GM15510 (cell line): Measurements from ENCODE around the gene GAK.

ENCODE experiments used
- POLR2A ChIP-seq: IDR thresholded peaks from 3 replicates; pipeline ENCODE4 v1.6.1; 2011; ENCODE audit warnings: borderline replicate concordance; ENCODE audit not compliant: insufficient read length; ENCODE audit errors: extremely low read depth

The GAK gene

DNA sequence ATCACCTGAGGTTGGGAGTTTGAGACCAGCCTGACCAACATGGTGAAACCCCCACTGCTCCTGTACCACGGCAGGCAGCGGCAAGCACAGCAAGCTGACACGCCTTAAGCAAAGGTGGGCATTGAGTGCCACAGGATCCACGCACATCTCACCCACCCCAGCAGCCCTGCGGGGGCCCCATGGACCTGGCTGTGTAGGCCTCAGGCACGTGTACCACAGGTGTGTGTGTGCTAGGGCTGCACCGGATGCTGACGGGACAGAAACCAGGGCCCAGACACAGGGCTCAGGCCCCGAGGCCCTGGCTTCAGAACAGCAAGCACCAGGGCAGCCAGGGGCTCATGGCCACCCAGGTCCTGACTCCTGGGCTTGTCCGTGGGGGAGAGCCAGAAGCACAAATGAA, 46.8 kb downstream of the GAK start:
- no peak for TF ChIP-seq POLR2A

DNA sequence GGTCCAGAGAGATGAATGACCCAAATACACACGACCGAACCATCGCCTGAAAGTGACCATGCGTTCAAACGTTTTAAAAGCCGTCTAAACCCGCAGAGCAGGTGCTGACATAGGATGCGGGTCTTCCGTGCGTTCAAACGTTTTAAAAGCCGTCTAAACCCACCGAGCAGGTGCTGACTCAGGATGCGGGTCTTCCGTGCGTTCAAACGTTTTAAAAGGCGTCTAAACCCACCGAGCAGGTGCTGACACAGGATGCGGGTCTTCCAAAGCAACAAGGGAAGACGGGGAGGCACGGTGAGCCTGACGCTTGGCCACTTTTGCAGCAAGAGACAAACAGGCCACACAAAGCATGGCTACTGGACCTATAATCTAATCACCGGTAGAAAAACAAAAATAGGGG, 47.2 kb downstream of the GAK start:
- TF ChIP-seq POLR2A: no peak

DNA sequence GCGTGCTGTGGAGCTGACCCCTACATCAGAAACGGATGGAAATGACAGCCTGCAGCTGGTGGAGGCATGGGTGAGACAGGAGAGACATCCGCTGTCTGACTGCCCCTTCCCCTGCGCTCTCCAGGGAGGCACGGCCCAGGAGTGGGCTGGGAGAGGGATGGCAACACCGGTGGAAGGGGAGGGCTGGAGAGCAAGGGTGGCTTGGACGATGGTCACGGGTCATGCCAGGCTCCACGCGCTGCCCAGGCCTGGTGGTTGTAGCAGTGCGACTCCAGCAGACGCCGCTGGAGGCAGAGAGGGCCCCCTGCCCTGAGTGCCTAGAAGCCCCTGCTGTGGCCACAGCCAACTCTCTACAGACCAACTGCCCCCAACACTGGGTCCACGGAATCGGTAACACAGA, 47.9 kb downstream of the GAK start:
- TF ChIP-seq POLR2A: no peak

DNA sequence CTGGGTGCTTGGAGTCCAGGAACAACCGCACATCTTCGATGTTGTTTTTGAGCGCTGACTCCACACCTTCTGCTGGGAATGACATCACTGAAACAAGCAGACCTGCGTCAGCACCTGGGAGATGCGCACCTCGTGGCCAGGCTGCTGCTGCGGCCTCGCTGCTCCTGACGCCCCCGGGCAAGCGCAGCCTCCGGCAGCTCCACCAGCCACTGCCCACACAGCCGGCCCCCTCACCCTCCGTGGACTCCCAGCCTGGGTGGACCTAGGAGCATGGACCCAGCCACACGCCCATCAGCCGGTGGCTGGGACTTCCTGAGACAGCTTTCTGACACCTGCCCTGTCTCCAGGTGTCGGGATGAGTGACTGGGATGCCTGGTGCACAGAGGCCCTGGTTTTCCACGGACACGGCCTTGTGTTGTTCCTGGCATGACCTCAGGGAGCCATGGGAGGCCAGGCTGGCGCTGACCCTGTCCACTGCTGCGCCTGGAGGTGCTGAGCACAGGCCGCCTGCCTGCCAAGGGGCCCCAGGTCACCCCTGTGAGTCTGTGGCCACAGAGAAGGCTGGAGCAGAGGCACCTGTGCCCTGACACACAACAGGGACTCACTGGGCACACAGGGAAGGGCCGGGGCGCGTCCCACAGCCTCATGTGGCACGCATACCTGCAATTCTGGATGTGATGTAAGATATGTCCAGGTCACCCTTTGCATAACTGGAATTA, 48.6 kb downstream of the GAK start:
- TF ChIP-seq POLR2A: no peak

DNA sequence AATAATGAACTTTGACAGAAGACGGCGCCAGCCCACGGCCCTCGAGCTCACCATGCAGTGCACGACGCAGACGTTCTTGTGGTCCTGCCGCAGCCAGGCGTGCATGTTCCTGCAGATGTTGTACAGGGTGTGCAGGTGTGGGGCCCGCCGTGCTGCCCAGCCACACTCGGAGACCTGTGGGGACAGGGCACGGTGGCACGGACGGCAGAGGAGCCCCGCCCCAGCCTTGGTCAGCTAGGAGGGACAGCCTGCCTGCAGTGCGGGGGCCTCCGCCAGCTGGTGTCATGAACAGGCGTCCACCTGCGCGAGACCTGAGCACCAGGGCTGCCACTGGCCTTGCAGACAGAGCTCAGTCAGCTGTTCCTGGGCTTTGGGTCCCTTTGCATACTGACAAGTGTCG, 49.5 kb downstream of the GAK start:
- TF ChIP-seq POLR2A: no peak

DNA sequence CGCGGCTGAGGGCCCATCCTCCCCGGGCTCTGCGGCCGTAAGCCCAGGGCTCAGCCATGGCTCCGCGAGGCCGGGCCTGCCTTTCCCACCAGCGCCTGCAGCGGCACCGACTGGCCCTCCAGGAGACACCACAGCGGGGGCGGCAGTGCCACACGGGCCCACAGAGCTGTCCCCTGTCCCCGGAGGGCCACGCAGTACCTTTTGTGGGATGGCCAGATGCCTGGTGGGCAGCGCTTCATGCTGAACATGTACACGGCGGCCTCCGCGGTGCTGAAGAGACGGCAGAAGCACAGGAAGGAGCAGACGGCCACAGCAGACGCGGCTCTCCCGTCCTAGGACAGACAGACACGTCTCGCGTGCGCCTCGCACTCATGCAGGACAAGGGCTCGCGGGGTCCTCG, 50.4 kb downstream of the GAK start:
- no peak for TF ChIP-seq POLR2A

DNA sequence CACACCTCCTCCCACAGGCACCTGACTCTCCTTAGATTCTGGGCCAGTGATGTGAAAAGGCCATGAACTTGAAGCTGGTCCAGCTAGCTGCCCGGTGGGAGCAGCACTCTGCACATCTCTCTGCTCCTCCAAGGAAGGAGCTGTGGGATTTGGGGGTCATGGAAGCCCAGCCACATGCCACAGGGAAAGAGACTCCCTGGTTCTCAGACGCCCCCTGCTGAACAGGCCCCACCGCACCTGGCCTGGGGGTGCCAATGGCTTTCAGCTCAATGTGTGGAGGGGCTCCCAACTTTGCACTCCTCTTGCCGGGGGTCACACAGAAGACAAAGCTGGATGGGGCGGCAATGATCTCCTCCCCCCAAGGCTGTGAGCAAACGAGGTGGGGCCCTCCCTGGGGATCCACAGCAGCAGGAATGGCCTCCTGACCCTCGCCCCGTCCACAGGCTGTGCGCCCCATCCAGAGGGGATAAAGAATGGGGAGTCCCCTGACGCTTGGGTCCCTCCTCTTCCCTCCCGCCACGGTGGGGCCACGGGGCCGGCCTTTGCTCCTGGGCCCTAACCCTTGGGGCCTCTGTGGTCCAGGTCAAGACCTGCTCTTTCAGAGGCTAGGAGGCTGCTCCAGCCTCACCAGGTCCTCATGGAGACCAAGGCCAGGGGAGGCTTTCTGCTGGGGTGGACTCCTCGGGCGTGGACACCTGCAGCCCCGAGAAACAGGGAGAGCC, 51.3 kb downstream of the GAK start:
- no peak for TF ChIP-seq POLR2A

DNA sequence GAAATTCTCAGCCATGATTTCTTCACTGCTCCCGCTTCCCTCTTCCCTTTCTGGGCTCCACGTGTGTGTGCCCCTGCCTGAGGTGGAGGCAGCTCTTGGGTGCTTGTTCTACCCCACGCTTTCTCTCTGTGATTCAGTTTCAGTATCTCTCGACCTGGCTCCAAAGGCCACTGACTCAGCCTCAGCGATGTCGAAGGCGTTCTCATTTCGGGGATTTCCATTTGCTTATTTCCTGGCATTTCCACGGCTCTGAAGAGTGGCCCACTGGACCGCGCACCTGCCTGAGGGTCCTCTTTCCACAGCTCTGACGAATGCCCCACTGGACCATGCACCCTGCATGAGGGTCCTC, 52.4 kb downstream of the GAK start:
- no peak for TF ChIP-seq POLR2A

DNA sequence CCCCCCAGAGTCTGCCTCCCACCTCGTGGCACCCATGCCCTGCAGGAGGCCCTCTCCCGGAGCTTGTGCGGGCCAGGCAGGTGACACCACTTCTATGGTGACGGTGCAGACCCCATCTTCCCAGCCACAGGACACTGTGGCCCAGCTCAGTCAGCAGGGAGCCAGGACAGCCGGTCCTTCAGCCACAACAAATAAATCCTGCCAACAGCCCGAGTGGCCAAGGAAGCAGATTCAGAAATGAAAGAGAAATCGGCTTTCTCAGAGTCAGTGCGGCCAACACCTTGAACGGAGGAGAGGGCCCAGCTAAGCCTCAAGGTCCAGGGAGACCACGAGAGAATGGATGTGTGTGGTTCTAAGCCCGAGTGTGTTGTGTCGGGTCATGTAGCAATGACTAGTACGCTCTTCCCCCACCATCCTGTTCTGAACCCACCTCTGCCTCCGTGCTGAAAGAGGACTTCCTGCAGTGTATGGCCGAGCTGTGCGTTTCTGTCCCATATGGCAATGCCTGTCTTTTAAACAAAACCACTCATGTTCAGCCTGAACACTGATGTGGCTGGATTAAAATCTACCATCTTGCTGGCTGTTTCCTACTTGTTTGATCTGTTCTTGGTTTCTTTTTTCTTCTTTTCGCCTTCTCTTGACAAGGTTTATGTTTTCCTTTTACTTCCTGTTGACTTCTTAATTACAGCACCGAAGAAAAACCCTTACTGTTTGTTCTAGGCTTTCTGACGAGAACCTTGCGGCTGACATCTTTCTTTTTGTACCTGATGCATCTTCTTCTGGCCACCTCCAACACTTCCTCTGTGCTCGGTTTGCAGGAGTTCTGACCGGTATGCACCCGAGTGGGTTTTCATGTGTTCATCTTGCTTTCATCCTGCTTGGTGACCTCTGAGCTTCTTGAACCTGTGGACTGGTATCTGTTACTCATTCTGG, 53.1 kb downstream of the GAK start:
- TF ChIP-seq POLR2A: no peak

DNA sequence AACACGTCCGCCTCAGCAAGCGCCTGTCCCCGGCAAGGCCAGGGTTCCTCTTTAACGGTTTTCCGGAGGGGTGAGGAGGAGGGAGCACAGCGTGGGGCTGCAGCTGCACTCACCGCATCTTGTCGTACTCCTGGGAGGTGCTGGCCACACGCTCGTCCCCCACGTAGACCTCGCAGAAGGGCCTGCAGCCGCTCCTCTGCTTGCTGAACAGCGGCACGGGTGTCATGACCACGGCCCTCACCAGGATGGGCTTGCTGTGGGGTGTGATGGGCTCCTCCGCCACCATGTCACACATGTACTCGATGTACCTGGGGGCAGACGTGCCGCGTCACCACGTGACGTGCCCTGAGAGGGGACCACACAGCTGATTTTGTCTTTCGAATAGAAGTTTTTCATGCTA, 54.6 kb downstream of the GAK start:
- no peak for TF ChIP-seq POLR2A

DNA sequence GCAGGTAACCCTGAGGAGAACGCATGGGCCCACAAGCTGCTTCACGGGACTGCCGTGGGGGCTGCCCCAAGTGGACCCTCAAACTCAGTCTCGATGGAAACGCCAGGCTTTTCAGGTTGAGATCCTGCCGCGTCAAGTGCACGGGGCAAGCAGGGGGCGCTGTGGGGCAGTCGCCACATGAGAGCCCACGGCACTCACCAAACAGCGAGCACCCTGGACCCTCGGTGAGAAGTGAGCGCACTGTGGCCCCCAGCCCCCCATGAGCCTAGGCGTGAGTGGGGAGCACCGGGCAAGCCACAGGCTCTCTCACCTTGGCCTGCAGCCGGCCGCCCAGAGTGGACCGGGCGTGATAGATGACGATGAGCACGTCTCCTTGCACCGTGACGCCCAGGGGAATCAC, 55.3 kb downstream of the GAK start:
- TF ChIP-seq POLR2A: no peak

DNA sequence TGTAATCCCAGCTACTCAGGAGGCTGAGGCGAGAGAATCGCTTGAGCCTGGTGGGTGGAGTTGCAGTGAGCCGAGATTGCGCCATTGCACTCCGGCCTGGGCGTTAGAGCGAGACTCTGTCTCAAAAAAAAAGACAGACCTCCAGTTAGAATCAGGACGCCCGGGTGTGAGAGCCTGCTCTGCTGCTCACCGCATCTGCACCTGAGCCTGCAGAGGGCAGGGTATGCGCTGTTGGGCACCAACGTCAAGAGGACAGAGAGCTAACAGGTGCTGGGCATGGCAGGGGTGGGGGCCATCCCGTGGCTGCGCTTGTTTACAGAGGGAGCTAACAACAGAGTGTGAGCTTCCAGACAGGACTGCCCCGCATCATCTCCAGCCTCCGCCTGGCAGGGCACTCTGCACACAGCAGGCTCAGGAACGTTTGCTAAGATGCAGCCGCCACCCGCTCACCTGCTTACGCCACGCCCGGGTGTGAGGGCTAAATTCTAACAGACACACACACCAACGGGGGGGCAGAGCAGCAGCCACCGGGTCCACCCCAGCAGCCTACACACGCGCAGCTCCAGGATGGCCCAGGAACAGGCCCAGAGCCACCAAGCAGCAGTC, 56.2 kb downstream of the GAK start:
- TF ChIP-seq POLR2A: no peak

DNA sequence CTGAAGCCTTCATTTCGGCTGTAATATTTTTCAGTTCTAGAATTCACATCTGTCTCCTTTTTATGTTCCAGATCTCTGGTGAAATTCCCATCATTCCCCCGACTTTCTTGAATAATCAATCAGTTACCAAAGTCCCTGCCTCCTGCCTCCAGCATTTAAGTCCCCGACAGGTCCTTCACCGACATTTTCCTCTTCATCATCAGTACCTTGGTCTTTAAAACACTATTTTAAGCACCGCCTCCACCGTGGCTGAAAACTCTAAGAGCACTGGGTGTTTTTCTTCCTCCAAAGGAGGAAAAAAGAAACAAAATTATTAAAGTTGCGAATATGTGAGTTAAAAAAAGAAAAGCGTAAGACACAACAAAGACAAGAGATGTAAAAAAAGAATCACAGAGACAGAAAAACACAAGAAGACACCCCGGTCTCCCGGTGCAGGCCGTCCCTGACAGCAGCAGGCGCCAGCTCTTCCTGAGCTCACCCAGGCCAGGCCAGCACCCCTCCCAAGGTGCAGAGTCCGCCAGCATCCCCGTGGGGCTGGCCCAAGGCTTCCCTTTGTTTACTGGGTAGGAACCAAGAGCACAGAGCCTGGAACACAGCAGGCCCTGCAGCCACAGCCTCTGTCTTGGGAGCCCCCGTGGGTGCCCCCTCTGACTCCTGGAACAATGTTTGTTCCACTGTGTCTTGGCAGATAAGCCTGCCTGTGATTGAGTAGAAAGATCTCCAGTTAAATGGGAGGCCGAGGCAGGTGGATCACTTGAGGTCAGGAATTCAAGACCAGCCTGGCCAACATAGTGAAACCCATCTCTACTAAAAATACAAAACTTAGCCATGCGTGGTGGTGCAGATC, 56.9 kb downstream of the GAK start:
- no peak for TF ChIP-seq POLR2A

DNA sequence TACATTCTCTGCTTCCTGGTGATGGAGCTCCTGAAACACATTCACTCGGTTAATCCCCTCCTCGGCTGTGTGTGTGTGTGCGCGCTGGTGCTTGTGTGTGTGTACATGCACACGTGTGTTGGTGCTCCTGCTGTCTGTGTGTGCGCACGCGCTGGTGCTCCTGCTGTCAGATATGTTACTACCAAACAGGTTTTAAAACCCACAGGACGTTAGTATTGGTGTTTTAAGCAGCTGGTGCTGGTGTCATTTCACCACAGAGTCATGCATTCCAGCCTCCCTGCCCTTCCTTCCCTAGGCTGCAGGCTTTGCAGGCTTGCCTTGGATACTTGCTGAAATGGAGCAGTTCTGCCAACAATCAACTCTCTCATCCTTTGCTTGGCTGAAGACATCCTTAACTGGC, 58.1 kb downstream of the GAK start:
- no peak for TF ChIP-seq POLR2A
